ENCODE results near the gene SGTA.
A peak's percentile ranks its signal among the peaks of the same experiment; 100 is the strongest.

Gene SGTA

GRCh38 chr19:2744113-2744512 is 39.0 kb downstream of the SGTA start:
- no peak for DNase-seq

- DNase-seq = no peak
These were observed 40.0 kb downstream of the SGTA start for GRCh38 chr19:2743099-2743498.

- DNase-seq = no peak
These were observed 42.8 kb downstream of the SGTA start for GRCh38 chr19:2740314-2740656.

- peak; percentile 97 to 99 for DNase-seq
These were observed 43.3 kb downstream of the SGTA start, which contains the start of gene SLC39A3 for GRCh38 chr19:2739602-2740313. Gene SLC39A3 (minus strand): TSS chr19:2740017. CDS start chr19:2737257, 2,760 bp downstream.

GRCh38 chr19:2736550-2737190 is 46.4 kb downstream of the SGTA start:
- DNase-seq = no peak

- DNase-seq = no peak
These were observed 47.7 kb downstream of the SGTA start for GRCh38 chr19:2735374-2735773.

- no peak for DNase-seq
These were observed 48.3 kb downstream of the SGTA start for GRCh38 chr19:2734589-2735288.

GRCh38 chr19:2733930-2734588 is 49.0 kb downstream of the SGTA start:
- DNase-seq = no peak

GRCh38 chr19:2732883-2733282 is 50.2 kb downstream of the SGTA start:
- DNase-seq = no peak

GRCh38 chr19:2732157-2732725 is 50.8 kb downstream of the SGTA start:
- no peak for DNase-seq

- no peak for DNase-seq
These were observed 51.7 kb downstream of the SGTA start for GRCh38 chr19:2731181-2731995.

- no peak for DNase-seq
These were observed 52.9 kb downstream of the SGTA start for GRCh38 chr19:2729943-2730818.

- DNase-seq = no peak
These were observed 54.2 kb downstream of the SGTA start for GRCh38 chr19:2728783-2729387.

GRCh38 chr19:2727640-2727944 is 55.5 kb downstream of the SGTA start:
- no peak for DNase-seq

GRCh38 chr19:2726904-2727639 is 56.0 kb downstream of the SGTA start:
- DNase-seq = no peak

GRCh38 chr19:2726160-2726855 is 56.8 kb downstream of the SGTA start:
- no peak for DNase-seq

- no peak for DNase-seq
These were observed 58.9 kb downstream of the SGTA start for GRCh38 chr19:2724148-2724557.

GRCh38 chr19:2723747-2724146 is 59.3 kb downstream of the SGTA start:
- no peak for DNase-seq

- no peak for DNase-seq
These were observed 59.7 kb downstream of the SGTA start for GRCh38 chr19:2723345-2723715.
